Stomach (tissue), 4 donors: ENCODE data around the gene IGSF9B.

Experiments
- EP300 ChIP-seq: sonication (generic); formaldehyde crosslinking; IDR thresholded peaks from one replicate; pipeline ENCODE4 v1.6.1; 2017; ENCODE audit warnings: antibody characterized with exemption
- POLR2A ChIP-seq, 4 donors: fragments of 450-650 bp; IDR thresholded peaks; one replicate each; pipeline ENCODE4 v1.6.1; 2016; ENCODE audit warnings: antibody characterized with exemption in 4 of 4, control low read depth in 2 of 4, mild to moderate bottlenecking in 1 of 4, moderate library complexity in 1 of 4
- TF ChIP-seq, protein P1 (sequence below), 7 experiments: fragments of 450-650 bp in 4 of 7; fragments of 200-600 bp in 3 of 7; sonication (generic) in 3 of 7; IDR thresholded peaks; one replicate each; pipeline ENCODE4 v1.5.1; 2016 to 2019; ENCODE audit warnings: antibody characterized with exemption in 7 of 7, control low read depth in 2 of 7, mild to moderate bottlenecking in 1 of 7

DNA sequence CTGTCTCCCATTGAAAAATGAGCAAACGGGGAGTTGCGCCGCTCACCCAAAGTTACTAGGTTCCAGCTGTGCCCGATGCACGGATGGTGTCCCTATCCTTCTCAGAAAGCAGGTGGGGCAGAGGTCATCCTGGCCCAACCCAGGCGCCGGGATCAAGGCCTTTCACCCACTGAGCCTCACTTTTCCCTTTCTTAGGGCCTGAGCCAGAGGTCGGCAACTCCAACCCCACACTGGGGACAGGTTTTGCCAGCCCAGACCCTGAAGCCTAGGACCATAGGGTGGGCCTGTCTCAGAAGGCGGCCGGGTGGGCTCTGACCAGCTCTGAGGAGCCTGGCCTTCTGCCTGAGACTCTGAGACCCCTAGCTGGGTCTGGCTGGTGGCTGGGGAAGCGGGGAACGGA is 6.3 kb downstream of the IGSF9B start:
- TF ChIP-seq, protein P1, sequence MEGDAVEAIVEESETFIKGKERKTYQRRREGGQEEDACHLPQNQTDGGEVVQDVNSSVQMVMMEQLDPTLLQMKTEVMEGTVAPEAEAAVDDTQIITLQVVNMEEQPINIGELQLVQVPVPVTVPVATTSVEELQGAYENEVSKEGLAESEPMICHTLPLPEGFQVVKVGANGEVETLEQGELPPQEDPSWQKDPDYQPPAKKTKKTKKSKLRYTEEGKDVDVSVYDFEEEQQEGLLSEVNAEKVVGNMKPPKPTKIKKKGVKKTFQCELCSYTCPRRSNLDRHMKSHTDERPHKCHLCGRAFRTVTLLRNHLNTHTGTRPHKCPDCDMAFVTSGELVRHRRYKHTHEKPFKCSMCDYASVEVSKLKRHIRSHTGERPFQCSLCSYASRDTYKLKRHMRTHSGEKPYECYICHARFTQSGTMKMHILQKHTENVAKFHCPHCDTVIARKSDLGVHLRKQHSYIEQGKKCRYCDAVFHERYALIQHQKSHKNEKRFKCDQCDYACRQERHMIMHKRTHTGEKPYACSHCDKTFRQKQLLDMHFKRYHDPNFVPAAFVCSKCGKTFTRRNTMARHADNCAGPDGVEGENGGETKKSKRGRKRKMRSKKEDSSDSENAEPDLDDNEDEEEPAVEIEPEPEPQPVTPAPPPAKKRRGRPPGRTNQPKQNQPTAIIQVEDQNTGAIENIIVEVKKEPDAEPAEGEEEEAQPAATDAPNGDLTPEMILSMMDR (IDR thresholded peaks at IDR 0.05) = no peak
- TF ChIP-seq POLR2A (IDR thresholded peaks at IDR 0.05) (no peak), EP300 (no peak)
